ENCODE measurements around the gene UBXN4. TPM values are rescaled to one million over a fixed set of nuclear protein-coding genes. Genes with fewer than 3 reads are reported as not detected.
A peak's percentile ranks its signal among the peaks of the same experiment; 100 is the strongest.

Gene UBXN4
- total RNA-seq, 2 experiments from 2014 or later: 55.4 to 88.2 TPM

DNA sequence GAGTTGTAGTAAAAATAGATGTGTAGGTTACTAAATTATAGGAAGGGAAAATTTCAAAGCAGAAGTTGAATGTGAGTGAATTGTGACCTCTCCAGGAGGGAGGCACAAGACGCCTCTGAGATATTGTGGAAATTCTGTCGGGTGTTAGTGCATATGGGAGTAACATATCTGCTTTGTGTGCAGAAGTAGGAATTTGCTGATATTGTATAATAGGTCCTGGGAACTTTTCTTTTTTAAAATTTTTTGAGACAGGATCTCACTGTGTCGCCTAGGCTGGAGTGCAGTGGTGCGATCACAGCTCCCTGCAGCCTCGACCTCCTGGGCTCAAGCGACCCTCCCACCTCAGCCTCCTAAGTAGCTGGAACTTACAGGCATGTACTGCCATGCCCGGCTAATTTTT is 34.7 kb downstream of the UBXN4 start:
- no peak overlapping the region for H3K4me2 ChIP-seq (ENCODE audit: low read length)
- no peaks in the 10 kb centered on the region for H3K9me3 ChIP-seq (ENCODE audit: low read length)
- no peaks in the 10 kb centered on the region for H4K20me1 ChIP-seq (ENCODE audit: insufficient read depth, low read length)
- no peak for DNase-seq (ENCODE audit: low spot score)
- no peak overlapping the region for H3K4me3 ChIP-seq (ENCODE audit: low read depth, low read length, poor library complexity, severe bottlenecking)
- H3K27ac ChIP-seq (ENCODE audit: low read depth, low read length, poor library complexity, severe bottlenecking): no peak overlapping the region
- ChIA-PET POLR2A (no interaction called here), CTCF (ENCODE audit: unreplicated experiment) (no interaction called here)
- intact Hi-C loops (cut with micrococcal nuclease; ENCODE audit: unreplicated experiment): no loop called here
- BruUV-seq (replicated peaks): no TSS peak
- no peak for TF ChIP-seq EZH2phosphoT487 (IDR thresholded peaks at IDR 0.05; ENCODE audit: borderline replicate concordance, low read depth, low read length)
- TF ChIP-seq, protein P1, sequence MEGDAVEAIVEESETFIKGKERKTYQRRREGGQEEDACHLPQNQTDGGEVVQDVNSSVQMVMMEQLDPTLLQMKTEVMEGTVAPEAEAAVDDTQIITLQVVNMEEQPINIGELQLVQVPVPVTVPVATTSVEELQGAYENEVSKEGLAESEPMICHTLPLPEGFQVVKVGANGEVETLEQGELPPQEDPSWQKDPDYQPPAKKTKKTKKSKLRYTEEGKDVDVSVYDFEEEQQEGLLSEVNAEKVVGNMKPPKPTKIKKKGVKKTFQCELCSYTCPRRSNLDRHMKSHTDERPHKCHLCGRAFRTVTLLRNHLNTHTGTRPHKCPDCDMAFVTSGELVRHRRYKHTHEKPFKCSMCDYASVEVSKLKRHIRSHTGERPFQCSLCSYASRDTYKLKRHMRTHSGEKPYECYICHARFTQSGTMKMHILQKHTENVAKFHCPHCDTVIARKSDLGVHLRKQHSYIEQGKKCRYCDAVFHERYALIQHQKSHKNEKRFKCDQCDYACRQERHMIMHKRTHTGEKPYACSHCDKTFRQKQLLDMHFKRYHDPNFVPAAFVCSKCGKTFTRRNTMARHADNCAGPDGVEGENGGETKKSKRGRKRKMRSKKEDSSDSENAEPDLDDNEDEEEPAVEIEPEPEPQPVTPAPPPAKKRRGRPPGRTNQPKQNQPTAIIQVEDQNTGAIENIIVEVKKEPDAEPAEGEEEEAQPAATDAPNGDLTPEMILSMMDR (conservative IDR thresholded peaks at IDR 0.05; ENCODE audit: low read length): no peak
- peaks cover 91% of the 10 kb centered on the region for H3K36me3 ChIP-seq (ENCODE audit: insufficient read depth, low read length)
- H3K9me2 ChIP-seq (ENCODE audit: insufficient read depth, low read length): no peaks in the 10 kb centered on the region
- no peaks in the 10 kb centered on the region for H3K79me2 ChIP-seq (ENCODE audit: insufficient read depth, low read depth, low read length)
- H3K4me1 ChIP-seq (ENCODE audit: insufficient read depth, low read length, poor library complexity, severe bottlenecking): no peaks in the 10 kb centered on the region
- H2AFZ ChIP-seq (ENCODE audit: low read length): no peak overlapping the region

DNA sequence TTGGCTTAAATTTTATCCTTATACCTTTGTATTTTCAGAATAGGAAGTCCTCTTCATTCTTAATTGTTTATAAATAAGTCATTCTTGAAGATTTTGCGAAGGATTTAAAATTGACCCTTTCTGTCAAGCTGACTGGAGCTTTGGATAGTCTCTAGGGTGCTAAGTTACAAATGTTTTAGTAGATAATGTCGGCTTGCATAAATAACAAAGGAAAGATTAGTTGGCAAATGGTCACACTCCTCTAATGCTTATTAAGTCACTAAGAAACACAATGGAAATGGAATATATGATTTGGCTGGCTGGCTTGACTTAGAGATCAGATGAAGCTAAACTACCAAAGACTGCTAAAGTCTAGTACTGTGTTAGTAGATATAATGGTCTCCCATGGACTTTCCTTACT is 40.6 kb downstream of the UBXN4 start:
- Histone ChIP-seq H3K4me3 (ENCODE audit: low read depth, low read length, poor library complexity, severe bottlenecking) (no peak overlapping the region), H3K9me3 (ENCODE audit: low read length) (no peaks in the 10 kb centered on the region), H3K27ac (ENCODE audit: low read depth, low read length, poor library complexity, severe bottlenecking) (no peak overlapping the region), H3K36me3 (ENCODE audit: insufficient read depth, low read length) (peaks cover 90% of the 10 kb centered on the region), H3K79me2 (ENCODE audit: insufficient read depth, low read depth, low read length) (no peaks in the 10 kb centered on the region), H3K4me2 (ENCODE audit: low read length) (no peak overlapping the region), H3K4me1 (ENCODE audit: insufficient read depth, low read length, poor library complexity, severe bottlenecking) (peaks cover 17% of the 10 kb centered on the region), H3K9me2 (ENCODE audit: insufficient read depth, low read length) (no peaks in the 10 kb centered on the region), H2AFZ (ENCODE audit: low read length) (no peak overlapping the region), H4K20me1 (ENCODE audit: insufficient read depth, low read length) (no peaks in the 10 kb centered on the region)
- CTCF ChIA-PET (ENCODE audit: unreplicated experiment): interaction anchor here (0.8 kb wide), 1 partner anchor 16 kb away, joined by 5 read pairs; no protein-coding TSS in a partner anchor
- DNase-seq (ENCODE audit: low spot score): no peak
- TF ChIP-seq, protein P1 (conservative IDR thresholded peaks at IDR 0.05; ENCODE audit: low read length): no peak
- no peak for TF ChIP-seq EZH2phosphoT487 (IDR thresholded peaks at IDR 0.05; ENCODE audit: borderline replicate concordance, low read depth, low read length)
- POLR2A ChIA-PET: interaction anchor here (0.6 to 1.0 kb wide), 7 partner anchors 9 to 756 kb away, joined by 3 to 5 read pairs (median 3); no protein-coding TSS in a partner anchor
- intact Hi-C loops (cut with micrococcal nuclease; ENCODE audit: unreplicated experiment): no loop called here
- no TSS peak for BruUV-seq (replicated peaks)

GRCh38 chr2:135783439-135783838 is 41.8 kb downstream of the UBXN4 start:
- ChIA-PET POLR2A (interaction anchor here (0.6 to 1.3 kb wide), 2 partner anchors 12 to 343 kb away, joined by 3 to 6 read pairs; no protein-coding TSS in a partner anchor), CTCF (ENCODE audit: unreplicated experiment) (interaction anchor here (0.7 kb wide), 1 partner anchor 15 kb away, joined by 3 read pairs; no protein-coding TSS in a partner anchor)
- Histone ChIP-seq H3K27ac (ENCODE audit: low read depth, low read length, poor library complexity, severe bottlenecking) (peak overlapping the region; percentile 39), H4K20me1 (ENCODE audit: insufficient read depth, low read length) (no peaks in the 10 kb centered on the region), H3K4me1 (ENCODE audit: insufficient read depth, low read length, poor library complexity, severe bottlenecking) (peaks cover 17% of the 10 kb centered on the region), H2AFZ (ENCODE audit: low read length) (no peak overlapping the region), H3K4me2 (ENCODE audit: low read length) (peak overlapping the region; percentile 34), H3K4me3 (ENCODE audit: low read depth, low read length, poor library complexity, severe bottlenecking) (peak overlapping the region; percentile 14), H3K79me2 (ENCODE audit: insufficient read depth, low read depth, low read length) (no peaks in the 10 kb centered on the region), H3K9me3 (ENCODE audit: low read length) (no peaks in the 10 kb centered on the region), H3K36me3 (ENCODE audit: insufficient read depth, low read length) (peaks cover 83% of the 10 kb centered on the region), H3K9me2 (ENCODE audit: insufficient read depth, low read length) (no peaks in the 10 kb centered on the region)
- no TSS peak for BruUV-seq (replicated peaks)
- DNase-seq (ENCODE audit: low spot score): peak; percentile 57
- intact Hi-C loops (cut with micrococcal nuclease; ENCODE audit: unreplicated experiment): no loop called here
- no peak for TF ChIP-seq EZH2phosphoT487 (IDR thresholded peaks at IDR 0.05; ENCODE audit: borderline replicate concordance, low read depth, low read length)
- TF ChIP-seq, protein P1 (conservative IDR thresholded peaks at IDR 0.05; ENCODE audit: low read length): no peak

All from OCI-LY7 (cell line).